Ovary (tissue), 9 donors: ENCODE measurements around the gene RTN3. TPM values are rescaled to one million over a fixed set of nuclear protein-coding genes. Genes with fewer than 3 reads are reported as not detected.

ENCODE experiments used
- DNase-seq, 5 donors: peaks; one replicate each; pipeline ENCODE4 v3.0.0-alpha.2; 2019 to 2020
- H3K27ac ChIP-seq, 2 donors: fragments of 200-600 bp; one replicate each; pipeline versions ENCODE4 v1.5.1 to v1.8.0; 2019 to 2022
- H3K27me3 ChIP-seq: fragments of 200-600 bp; one replicate; pipeline ENCODE4 v1.8.0; 2022
- H3K36me3 ChIP-seq: fragments of 200-600 bp; sonication (generic); one replicate; pipeline ENCODE4 v1.5.1; 2019
- H3K4me1 ChIP-seq: one replicate; pipeline ENCODE4 v1.8.1; 2013; ENCODE audit warnings: mild to moderate bottlenecking, moderate library complexity; ENCODE audit not compliant: insufficient read depth
- H3K4me3 ChIP-seq: fragments of 200-600 bp; sonication (generic); one replicate; pipeline ENCODE4 v1.5.1; 2017
- H3K9me3 ChIP-seq, 2 donors: fragments of 200-600 bp in 1 of 2; sonication (generic) in 1 of 2; one replicate each; pipeline versions ENCODE4 v1.5.1 to v1.8.1; 2013 to 2019; ENCODE audit warnings: mild to moderate bottlenecking in 1 of 2, moderate library complexity in 1 of 2
- CTCF ChIP-seq, 3 donors: fragments of 450-650 bp in 2 of 3; fragments of 200-600 bp in 1 of 3; IDR thresholded peaks; one replicate each; pipeline versions ENCODE4 v1.5.1 to v1.8.0; 2016 to 2022; ENCODE audit warnings: antibody characterized with exemption in 3 of 3, mild to moderate bottlenecking in 1 of 3
- EP300 ChIP-seq: sonication (generic); formaldehyde crosslinking; IDR thresholded peaks from one replicate; pipeline ENCODE4 v1.6.1; 2017; ENCODE audit warnings: antibody characterized with exemption
- POLR2A ChIP-seq: fragments of 450-650 bp; IDR thresholded peaks from one replicate; pipeline ENCODE4 v1.6.1; 2017; ENCODE audit warnings: antibody characterized with exemption, mild to moderate bottlenecking, moderate library complexity
- WGBS, 3 donors: extraction: QIAGEN DNeasy Blood & Tissue Kit in 1 of 3; methylation state at CpG; one replicate each; pipeline versions ENCODE4 v1.1.5 to v1.1.7; 2013 to 2017; 5-methylcytosine and 5-hydroxymethylcytosine counted together
- intact Hi-C, 4 donors: fragments of 100-400 bp; cut with DNase I; formaldehyde crosslinking; loops; one replicate each; pipeline versions ENCODE4 v1.11.0 to v1.15.1; 2022 to 2023
- polyA plus RNA-seq, 2 donors: library from polyadenylated mRNA; stranded (reverse); fragments of 200-250 nt in 1 of 2; fragments of 350-450 nt in 1 of 2; fragmentation: Illumina TruSeq in 1 of 2; extraction: RNeasy Lipid Tissue Mini Kit (QIAGEN cat#74804) in 1 of 2; gene quantifications; one replicate each; pipeline ENCODE4 v1.2.3, GENCODE V29; 2013 to 2014
- small RNA-seq: library from RNA; depleted of rRNA; stranded (forward); fragments of <200 nt; gene quantifications from one replicate; pipeline ENCODE3, GENCODE V24; 2016
- total RNA-seq, 7 donors: library from RNA; depleted of rRNA in 2 of 7; stranded (reverse); fragments of >200 nt in 2 of 7; fragmentation: NEBNext Ultra II Directional in 3 of 7; extraction: Animal tissue kit (Norgen Biotek cat#: 25700) in 3 of 7; gene quantifications; one replicate each; pipeline versions ENCODE4 v1.1.0 to v1.2.4, GENCODE V29; 2016 to 2023
- donor health status: DM: no; HTN: no; CAD: no; lungs with moderate emphysema.
- donor health status: DM: no; HTN: no; CAD: no.
- donor health status: Bipolar disorder and iron deficiency.
- donor health status: DM: yes; HTN: yes; CAD: no.
- donor health status: DM: no; HTN: no; CAD: no.
- donor health status: DM: yes; HTN: yes; CAD: no.

RTN3 gene
- total and polyA plus RNA-seq, 9 donors = 49.5 to 142 (median 64.1) TPM

- H3K27ac ChIP-seq = no peak overlapping the region
- no peak for DNase-seq
- no peaks in the 10 kb centered on the region for H3K27me3 ChIP-seq
- TF ChIP-seq POLR2A (no peak), CTCF (IDR thresholded peaks at IDR 0.05) (no peak), EP300 (no peak)
- no peaks in the 10 kb centered on the region for H3K9me3 ChIP-seq
- H3K36me3 ChIP-seq = no peaks in the 10 kb centered on the region
- H3K4me1 ChIP-seq = peaks cover 2% of the 10 kb centered on the region
- intact Hi-C loops = no loop called here
- H3K4me3 ChIP-seq = no peak overlapping the region
- 69 to 74% (median 73%) methylated on average over 6 of the region's 6 CpGs for WGBS, 3 donors
Observed at GRCh38 chr11:63804259-63804658, 123.0 kb downstream of the RTN3 start.

DNA sequence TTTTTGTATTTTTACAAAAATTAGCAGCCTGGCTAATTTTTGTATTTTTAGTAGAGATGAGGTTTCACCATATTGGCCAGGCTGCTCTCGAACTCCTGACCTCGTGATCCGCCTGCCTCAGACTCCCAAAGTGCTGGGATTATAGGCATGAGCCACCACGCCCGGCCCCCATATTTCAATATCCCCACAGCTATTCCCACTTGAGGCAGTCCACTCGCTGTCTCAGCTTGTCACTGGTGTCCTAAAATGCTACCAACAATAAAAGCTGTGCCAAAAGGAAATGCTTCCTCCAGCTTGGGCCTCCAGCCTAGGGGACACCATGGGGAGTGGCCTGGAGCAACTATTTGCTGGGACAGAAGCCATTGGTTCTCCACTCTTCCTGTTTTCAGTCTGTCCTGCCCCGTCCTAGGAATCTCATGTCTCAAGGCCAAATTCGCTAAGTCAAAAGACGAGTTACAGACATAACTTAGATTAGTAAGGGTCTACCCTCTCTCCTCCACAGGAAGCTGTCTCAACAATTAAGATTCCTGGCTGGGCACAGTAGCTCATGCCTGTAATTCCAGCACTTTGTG, 124.6 kb downstream of the RTN3 start:
- no peak for DNase-seq
- no peaks in the 10 kb centered on the region for H3K36me3 ChIP-seq
- peaks cover 2% of the 10 kb centered on the region for H3K4me1 ChIP-seq
- no peaks in the 10 kb centered on the region for H3K27me3 ChIP-seq
- TF ChIP-seq EP300 (no peak), CTCF (IDR thresholded peaks at IDR 0.05) (no peak), POLR2A (no peak)
- H3K27ac ChIP-seq = no peak overlapping the region
- H3K4me3 ChIP-seq = no peak overlapping the region
- WGBS, 3 donors = 52 to 61% (median 60%) methylated on average over 9 of the region's 9 CpGs
- intact Hi-C loops = no loop called here
- H3K9me3 ChIP-seq = no peaks in the 10 kb centered on the region

Small RNAs within 50 kb of the gene (small RNA-seq; reads per million reads assigned to genes)
- gene AP000753.3 (not detected), gene RN7SL596P (not detected)

Other genes starting within 250 kb of the RTN3 start
- gene PLAAT5, start 190.3 kb upstream of the RTN3 start, total RNA-seq = 10 to 100 TPM in 1 of 7 donors, 1 to 10 TPM in 6; 1.7 to 22.2 (median 3.8) TPM
- 10 to 100 TPM in 1 of 2 donors, 1 to 10 TPM in 1; 1.5 to 35.0 TPM for gene PLAAT5, start 190.3 kb upstream of the RTN3 start, polyA plus RNA-seq
- gene LGALS12, start 175.4 kb upstream of the RTN3 start, total RNA-seq = 1 to 10 TPM in 2 of 7 donors, under 1 TPM in 4, not detected in 1; 0.23 to 4.5 (median 0.74) TPM
- 10 to 100 TPM in 1 of 2 donors, under 1 TPM in 1; 0.19 to 28.7 TPM for gene LGALS12, start 175.4 kb upstream of the RTN3 start, polyA plus RNA-seq
- 10 to 100 TPM; 35.8 to 70.9 (median 61.1) TPM for gene PLAAT4, start 144.7 kb upstream of the RTN3 start, total RNA-seq
- gene PLAAT4, start 144.7 kb upstream of the RTN3 start, polyA plus RNA-seq = 10 to 100 TPM; 67.0 to 71.6 TPM
- 1 to 10 TPM in 1 of 7 donors, under 1 TPM in 3, not detected in 3; 0.28 to 1.4 (median 0.40) TPM for gene PLAAT2, start 118.1 kb upstream of the RTN3 start, total RNA-seq
- gene PLAAT2, start 118.1 kb upstream of the RTN3 start, polyA plus RNA-seq = under 1 TPM in 1 of 2 donors, not detected in 1; 0.12 TPM
- 100 to 1,000 TPM in 5 of 7 donors, 10 to 100 TPM in 2; 52.2 to 147 (median 110) TPM for gene PLAAT3, start 67.1 kb upstream of the RTN3 start, total RNA-seq
- gene PLAAT3, start 67.1 kb upstream of the RTN3 start, polyA plus RNA-seq = 100 to 1,000 TPM in 1 of 2 donors, 10 to 100 TPM in 1; 41.1 to 128 TPM
- 10 to 100 TPM; 44.9 to 81.8 (median 55.7) TPM for gene ATL3, start 10.1 kb upstream of the RTN3 start, total RNA-seq
- 10 to 100 TPM; 16.5 to 27.8 TPM for gene ATL3, start 10.1 kb upstream of the RTN3 start, polyA plus RNA-seq
- gene ZFTA, start 87.3 kb downstream of the RTN3 start, total RNA-seq = 10 to 100 TPM; 22.6 to 64.4 (median 51.4) TPM
- gene ZFTA, start 87.3 kb downstream of the RTN3 start, polyA plus RNA-seq = 10 to 100 TPM; 20.2 to 23.8 TPM
- gene SPINDOC, start 132.0 kb downstream of the RTN3 start, total RNA-seq = 10 to 100 TPM; 10.2 to 22.7 (median 19.5) TPM
- 10 to 100 TPM in 1 of 2 donors, 1 to 10 TPM in 1; 5.4 to 15.8 TPM for gene SPINDOC, start 132.0 kb downstream of the RTN3 start, polyA plus RNA-seq
- 10 to 100 TPM; 13.5 to 27.8 (median 25.8) TPM for gene MARK2, start 157.6 kb downstream of the RTN3 start, total RNA-seq
- 10 to 100 TPM; 12.3 to 27.0 TPM for gene MARK2, start 157.6 kb downstream of the RTN3 start, polyA plus RNA-seq
- 1 to 10 TPM in 5 of 7 donors, under 1 TPM in 2; 0.12 to 7.9 (median 5.4) TPM for gene RCOR2, start 235.7 kb downstream of the RTN3 start, total RNA-seq
- under 1 TPM; 0.60 to 0.94 TPM for gene RCOR2, start 235.7 kb downstream of the RTN3 start, polyA plus RNA-seq